Activated effector memory CD4-positive, alpha-beta T cell treated with anti-CD3 and anti-CD28 coated beads, Interleukin-2, amount 50 U/mL, for 16 hours (primary cell): ENCODE measurements around the gene DNAH9.

Source experiments
- DNase-seq: peaks from one replicate; pipeline ENCODE4 v3.0.0-alpha.2; 2020

Gene DNAH9, protein sequence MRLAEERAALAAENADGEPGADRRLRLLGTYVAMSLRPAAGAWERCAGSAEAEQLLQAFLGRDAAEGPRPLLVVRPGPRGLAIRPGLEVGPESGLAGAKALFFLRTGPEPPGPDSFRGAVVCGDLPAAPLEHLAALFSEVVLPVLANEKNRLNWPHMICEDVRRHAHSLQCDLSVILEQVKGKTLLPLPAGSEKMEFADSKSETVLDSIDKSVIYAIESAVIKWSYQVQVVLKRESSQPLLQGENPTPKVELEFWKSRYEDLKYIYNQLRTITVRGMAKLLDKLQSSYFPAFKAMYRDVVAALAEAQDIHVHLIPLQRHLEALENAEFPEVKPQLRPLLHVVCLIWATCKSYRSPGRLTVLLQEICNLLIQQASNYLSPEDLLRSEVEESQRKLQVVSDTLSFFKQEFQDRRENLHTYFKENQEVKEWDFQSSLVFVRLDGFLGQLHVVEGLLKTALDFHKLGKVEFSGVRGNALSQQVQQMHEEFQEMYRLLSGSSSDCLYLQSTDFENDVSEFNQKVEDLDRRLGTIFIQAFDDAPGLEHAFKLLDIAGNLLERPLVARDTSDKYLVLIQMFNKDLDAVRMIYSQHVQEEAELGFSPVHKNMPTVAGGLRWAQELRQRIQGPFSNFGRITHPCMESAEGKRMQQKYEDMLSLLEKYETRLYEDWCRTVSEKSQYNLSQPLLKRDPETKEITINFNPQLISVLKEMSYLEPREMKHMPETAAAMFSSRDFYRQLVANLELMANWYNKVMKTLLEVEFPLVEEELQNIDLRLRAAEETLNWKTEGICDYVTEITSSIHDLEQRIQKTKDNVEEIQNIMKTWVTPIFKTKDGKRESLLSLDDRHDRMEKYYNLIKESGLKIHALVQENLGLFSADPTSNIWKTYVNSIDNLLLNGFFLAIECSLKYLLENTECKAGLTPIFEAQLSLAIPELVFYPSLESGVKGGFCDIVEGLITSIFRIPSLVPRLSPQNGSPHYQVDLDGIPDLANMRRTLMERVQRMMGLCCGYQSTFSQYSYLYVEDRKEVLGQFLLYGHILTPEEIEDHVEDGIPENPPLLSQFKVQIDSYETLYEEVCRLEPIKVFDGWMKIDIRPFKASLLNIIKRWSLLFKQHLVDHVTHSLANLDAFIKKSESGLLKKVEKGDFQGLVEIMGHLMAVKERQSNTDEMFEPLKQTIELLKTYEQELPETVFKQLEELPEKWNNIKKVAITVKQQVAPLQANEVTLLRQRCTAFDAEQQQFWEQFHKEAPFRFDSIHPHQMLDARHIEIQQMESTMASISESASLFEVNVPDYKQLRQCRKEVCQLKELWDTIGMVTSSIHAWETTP (N-terminal part only)

DNA sequence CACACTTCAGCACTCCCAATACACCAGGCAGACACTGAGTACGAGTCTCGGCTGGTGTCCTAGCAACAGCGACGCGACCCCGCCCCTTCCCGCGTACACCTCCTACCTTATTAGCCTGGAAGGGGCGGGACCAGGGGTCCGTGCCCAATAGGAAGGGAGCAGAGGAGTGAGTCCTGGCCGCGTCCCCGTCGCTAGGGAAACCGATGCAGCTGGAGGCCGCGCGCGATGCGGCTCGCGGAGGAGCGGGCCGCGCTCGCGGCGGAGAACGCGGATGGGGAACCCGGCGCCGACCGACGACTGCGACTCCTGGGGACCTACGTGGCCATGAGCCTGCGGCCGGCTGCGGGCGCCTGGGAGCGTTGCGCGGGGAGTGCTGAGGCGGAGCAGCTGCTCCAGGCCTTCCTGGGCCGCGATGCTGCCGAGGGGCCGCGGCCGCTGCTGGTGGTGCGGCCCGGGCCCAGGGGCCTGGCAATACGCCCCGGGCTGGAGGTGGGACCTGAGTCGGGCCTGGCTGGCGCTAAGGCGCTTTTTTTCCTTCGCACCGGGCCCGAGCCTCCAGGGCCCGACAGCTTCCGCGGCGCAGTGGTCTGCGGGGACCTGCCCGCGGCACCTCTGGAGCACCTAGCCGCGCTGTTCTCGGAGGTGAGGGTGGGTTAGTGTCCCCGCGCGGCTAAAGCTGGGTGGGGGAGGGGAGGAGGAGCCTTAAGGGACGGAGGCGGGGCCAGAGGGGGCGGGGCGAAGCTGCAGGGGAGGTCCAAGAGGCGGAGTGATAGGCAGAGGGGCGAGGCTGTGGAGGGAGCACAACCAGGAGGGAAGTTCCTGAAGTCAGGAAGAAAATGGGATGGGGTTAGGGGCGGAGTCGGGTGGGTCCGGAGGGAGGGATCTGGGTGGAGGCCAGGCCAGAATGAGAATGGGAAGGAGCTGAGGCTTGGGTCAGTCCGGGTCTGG lies at the start of gene DNAH9:
DNAH9 (plus strand) TSS at position 197 of the 948 bp plus-strand sequence; CDS start at position 226, 29 bp downstream.
- DNase-seq = no peak

DNA sequence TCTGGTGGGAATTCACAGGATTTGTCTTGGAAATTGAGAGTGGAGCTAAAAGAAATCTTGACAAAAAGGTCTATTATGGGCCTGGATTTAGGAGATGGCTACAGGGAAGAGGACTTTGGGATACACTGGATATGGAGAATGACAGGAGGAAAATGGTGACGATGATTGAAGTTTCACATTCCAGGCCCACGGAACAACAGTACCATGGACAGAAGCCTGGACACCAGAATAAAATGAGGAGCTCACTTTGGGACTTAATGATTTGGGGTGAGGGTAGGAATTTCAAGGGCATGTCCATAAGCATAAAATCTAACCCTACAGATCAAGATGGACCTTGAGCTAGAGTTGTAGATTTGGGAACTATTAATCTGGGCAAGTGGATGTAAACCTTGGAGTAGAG lies 47.8 kb upstream of the DNAH9 start:
- DNase-seq = no peak

DNA sequence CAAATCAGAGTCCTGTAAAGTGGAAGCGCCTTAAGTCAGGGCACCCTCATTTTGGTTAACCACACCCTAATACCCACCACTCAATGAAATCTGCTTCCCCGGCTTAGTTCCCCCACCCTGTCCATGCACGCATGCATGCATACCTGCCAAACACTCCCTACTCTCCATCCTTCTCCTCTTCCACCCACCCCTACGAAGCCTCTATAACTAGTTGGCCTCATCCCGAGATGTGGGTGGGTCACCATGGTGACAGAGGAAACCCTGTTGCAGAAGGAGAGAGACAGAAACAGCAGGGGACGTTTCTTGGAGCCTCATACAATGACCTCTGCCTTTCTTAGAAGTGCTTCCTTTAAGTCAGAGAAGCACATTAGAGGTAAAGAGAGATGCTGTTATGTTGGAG lies 46.8 kb upstream of the DNAH9 start:
- DNase-seq = no peak

DNA sequence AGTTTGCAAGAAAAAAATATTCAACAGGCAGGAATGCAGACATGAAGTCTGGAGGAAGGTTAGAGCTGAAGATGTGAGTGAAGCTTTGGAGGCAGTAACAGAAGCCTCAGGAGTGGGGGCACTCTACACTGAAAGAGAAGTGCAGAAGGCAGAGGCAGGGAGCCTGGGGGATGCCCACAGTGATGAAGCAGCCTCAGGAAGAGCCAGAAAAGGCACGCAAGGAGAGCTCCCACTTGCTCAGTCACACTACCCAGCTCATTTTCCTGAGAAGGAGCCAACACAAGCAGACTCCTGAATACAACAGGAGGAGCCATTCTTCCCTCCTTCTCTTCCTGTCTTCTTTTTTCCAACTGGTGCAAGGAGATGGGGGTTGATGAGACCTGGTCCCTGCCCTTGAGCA lies 45.1 kb upstream of the DNAH9 start:
- no peak for DNase-seq

DNA sequence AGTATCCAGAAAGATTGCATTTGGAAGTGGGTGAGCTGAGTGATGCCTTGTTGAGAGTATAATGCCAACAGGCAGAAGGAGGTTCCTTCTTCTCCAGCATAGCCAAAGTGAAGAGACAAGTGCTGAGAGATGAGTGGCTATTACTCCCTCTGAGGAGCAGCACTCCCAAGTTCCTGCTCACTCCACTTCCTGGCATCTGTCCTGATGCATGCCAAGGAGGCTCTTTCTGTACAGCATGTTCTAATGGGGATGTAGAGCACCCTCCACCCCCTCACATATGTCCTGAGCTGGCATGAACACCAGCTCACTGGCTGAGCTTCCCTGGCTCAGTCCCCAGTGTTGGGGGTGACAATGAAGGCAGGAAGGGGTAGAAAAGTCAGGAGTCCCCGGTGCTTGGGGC lies 44.2 kb upstream of the DNAH9 start:
- no peak for DNase-seq

DNA sequence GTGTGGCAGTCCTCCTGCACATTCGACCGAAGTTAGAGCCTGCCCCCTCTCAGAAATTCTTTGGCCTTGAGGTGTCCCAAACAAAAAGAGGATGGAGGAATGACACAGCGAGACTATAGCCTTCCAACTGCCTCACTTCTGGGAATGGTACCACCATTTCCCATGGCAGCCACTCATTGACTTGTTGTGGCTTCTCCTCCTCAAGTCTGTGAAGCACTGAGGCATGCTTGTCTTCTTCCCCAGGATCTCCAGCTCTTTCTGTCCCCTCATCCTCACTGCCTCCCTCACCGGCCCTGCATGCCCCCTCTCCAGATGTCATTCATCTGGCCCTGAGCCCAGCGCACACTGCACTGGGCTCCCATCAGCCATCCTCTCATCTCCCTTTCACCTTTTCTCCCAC lies 43.7 kb upstream of the DNAH9 start:
- no peak for DNase-seq

DNA sequence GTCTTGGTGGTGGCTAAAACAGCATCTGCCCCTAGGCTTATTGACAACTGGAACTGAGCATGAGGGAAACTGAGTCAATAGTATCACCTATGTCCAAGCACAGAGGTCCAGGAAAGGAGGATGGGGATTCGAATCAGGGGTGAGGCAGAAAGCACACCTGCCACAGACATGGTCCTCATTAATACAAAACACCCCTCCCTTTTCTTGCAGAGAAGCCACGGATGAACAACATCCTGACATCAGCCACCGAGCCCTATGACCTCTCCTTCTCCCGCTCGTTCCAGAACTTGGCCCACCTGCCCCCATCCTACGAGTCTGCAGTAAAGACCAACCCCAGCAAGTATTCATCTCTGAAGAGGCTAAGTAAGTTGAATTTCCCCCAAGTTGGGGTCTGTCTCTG lies 42.7 kb upstream of the DNAH9 start:
- DNase-seq = no peak

DNA sequence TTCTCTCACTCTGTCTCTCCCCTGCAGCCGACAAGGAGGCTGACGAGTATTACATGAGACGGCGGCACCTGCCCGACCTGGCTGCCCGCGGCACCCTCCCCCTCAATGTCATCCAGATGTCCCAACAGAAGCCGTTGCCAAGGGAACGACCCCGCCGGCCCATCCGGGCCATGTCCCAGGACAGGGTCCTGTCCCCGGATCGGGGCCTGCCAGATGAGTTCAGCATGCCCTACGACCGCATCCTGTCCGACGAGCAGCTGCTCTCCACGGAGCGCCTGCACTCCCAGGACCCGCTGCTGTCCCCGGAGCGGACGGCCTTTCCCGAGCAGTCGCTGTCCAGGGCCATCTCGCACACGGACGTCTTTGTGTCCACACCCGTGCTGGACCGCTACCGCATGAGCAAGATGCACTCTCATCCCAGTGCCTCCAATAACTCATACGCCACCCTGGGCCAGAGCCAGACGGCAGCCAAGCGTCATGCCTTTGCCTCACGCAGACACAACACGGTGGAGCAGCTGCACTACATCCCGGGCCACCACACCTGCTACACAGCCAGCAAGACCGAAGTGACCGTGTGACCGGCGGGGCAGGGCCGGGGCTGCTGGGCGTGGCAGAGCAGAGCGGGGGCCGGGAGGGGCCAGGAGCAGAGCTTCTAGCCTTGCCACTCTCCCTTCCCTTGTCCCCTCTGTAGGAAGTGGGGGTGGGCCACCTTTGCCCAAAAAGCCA lies 40.4 kb upstream of the DNAH9 start:
- no peak for DNase-seq

DNA sequence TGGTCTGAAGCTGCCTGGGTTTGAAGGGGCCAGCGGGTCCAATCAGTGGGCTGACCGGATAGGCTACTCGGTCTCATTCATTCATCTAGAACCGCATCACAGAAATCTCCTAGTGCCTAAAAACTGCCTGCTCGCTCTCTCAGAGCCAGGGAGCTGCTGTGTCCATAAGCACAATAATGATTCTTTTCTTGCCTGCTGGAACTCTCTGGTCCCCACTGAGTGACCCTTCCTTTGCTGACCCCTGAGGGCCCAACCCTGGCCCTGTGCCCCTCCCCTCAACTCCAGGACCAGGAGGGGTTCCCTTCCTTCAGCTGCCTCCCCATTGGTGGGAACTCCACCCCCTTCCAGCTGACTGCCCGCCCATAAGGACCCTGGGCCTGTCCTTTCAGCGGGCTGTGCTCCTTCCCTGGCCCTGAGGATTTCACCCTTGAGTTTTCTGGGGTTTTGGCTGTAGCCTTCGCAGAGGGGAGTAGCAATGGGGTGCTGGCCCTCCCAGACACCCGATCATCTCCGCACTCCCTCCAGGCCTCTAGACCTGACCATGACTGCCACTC lies 39.5 kb upstream of the DNAH9 start:
- no peak for DNase-seq

DNA sequence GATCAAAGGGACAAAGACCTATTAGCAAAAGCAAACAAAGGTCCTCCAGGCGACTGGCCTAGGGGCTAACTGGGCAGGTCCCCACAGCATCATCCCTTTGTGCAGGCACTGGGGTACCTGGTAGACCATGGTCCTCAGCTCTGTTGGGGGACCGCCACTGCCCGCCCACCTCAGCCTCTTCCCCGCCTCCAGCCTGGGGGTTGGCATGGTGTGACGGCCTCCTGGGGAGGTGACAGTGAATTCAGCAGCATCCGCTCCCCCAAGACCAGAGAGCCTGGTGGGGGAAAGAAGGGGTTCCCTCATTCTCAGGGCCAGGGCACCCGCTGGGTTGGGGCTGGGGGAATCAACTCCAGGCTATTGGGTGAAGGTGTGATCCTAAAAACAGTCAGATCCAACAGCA lies 38.7 kb upstream of the DNAH9 start:
- no peak for DNase-seq

DNA sequence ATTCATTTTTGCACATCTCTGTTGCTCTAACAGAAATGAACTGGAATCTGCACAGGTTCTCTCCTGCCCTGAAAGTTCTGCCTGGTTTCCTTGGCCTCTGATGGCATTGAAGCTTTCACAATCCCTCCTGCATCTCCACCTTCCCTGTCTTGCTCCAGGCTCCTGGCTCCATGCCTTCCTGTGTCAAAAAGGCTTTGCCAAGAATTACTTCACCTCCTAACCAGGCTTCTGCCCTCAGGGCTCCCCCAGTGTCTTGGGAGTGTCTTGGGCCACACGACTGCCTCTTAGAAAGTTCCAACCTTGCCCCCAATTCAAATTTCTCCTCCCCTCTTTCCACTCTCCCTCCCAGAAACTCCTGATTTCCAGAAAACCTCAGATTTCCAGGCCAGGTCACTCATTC lies 37.0 kb upstream of the DNAH9 start:
- DNase-seq = no peak

DNA sequence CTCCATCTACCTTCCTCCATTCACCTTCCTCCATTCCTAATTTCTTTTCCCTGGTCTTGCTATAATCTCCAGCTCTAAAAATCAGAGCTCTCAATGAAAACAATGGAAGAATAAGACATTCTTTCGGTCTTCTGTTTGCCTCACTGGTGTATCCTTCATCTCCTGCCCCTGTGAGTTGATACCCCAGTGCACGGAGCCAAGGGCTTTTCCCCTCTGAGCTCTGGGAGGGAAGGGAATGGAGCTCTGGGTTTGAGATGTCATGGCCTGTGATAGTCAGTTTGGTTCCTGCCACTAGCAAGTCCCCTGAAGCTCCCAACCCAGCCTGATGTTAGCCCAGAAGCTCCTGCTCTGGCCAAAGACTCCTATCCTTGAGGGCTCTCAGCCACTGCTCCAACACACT lies 36.6 kb upstream of the DNAH9 start:
- no peak for DNase-seq

DNA sequence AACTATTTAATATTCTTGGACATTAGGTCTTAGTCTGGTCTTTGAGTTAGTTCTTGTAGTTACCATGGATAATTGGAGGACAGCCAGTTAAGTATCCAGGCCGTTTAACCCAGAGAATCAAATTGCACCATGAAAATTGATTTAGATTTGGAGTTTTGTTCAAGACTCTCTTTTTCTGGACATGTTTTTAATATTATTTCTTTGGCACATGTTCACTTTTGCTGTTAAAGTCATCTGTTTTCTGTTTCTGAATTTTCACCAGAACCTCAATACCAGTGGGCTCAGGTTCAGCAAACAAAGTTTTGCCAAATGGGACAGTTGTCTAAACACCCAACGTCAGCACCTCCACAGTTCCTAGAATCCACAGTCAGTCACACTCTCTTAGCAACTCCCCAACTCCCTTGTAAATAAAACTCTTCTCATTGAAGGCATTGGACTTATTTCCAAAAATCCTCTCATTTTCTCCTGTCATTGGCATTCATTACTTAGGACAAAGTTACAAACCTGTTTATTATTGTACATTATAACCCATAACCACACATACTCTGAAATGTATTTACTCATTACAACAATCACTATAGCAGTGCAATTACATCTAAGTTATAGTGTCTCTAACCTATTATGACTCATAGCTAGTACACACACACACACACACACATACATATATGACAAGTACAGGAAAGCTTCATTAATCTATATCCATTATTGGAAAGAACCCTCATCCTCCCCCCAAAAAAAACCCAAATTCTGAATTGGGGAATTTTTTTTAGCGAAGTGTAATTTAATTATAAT lies 33.5 kb upstream of the DNAH9 start:
- no peak for DNase-seq

DNA sequence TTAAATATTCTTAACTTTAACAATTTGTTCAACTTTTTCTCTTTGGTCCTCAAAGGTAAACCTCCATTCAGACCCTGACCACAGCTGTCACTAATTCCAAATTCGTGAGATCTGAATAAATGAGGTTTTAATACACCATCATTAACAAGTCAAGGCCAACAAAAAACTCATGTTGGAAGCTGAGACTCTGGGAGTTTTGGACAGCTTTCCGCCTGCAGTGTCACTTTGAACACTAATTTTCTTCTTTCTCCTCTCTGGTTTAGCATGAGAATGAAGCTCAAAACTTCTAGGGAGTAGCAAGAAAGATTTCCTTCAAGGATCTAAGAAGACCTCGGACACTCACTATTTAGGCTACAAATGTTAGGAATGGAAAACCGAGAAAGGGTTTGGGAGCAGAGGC lies 32.7 kb upstream of the DNAH9 start:
- DNase-seq = no peak

DNA sequence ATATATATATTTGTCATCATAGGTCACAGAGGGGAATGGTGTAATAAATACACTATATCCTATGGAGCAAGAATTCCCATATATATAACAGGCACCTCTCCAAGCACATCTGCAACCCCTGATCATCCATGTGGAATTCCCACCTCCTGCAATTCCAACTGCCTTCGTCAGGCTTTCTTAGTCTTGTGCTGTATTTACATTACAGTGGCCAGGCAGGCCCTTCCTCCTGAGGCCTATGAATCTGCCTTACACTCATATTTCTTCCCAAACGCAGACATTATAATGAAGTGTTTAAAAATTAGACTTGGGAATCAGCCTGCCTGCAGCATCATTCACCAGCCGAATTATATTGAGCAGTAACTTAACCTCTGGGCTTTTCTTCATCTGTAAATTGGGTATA lies 19.3 kb upstream of the DNAH9 start:
- DNase-seq = no peak

DNA sequence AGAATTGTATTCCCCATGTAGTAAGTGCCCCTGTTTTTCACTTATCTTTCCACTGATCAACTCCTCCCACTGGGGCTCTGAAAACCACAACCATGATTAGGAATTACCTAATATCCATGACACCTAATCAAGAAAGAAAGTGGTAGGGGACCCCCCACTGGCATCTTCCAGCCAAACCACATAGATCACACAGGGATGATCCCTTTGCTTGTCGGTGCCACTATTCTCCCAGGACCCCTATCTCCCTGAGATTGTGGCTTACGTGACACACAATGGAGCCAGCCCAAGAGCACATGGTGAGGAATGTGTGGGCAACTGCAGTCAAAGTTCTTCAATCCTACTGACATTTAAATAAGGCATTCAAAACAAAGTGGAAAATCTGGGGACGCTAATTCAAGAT lies 17.6 kb upstream of the DNAH9 start:
- DNase-seq = no peak

DNA sequence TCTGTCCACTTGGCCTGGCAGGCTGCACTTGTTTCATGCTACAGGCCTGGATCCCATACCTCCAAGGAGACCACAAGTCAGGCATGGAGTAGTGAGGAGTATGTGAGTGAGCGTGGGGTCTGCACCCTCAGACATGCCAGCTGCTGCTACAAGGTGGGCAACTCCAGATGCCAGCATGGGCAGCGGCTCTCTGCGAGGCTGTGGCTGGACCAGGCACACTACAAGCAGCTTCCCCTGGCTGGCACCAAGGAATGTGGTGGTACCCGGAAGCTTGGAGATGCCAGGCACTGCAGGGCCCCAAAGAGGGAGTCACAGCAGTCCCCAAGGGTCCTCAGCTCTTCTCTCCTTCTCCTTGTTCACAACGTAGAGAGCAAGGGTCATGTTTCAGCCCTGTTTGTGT lies 16.1 kb upstream of the DNAH9 start:
- DNase-seq = no peak

DNA sequence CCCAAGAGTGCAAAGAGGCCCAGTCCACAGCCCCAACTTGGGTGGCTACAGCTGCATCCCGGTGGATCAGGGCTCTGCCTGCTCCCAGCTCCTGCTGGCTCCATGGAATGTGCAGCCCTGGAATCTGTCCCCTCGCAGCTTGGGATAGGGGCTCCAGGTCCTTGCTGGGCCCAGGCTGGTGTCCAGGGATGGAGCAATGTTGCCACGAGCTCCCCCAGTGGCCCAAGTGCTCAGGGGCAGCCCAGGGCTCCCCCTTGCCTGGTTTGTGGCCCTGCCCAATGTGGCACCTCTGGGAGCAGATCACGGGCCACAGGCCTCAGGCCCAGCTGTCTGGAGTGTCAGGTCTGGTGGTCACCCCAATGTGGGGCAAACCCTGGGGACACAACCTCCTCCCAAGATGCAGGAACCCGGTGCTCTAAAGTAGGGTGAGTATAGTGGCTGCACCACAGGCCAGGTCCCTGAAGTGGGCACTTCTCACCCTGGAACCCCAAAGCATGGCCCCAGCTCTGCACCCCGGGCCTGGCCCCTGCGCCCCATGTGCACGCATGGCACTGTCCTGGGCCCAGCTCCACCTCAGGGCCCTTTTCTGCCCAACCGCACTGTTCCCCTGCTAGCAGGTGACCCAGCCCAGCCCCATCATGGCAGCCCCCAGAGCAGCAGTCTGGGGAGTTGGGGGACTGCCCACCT lies 14.8 kb upstream of the DNAH9 start:
- no peak for DNase-seq

DNA sequence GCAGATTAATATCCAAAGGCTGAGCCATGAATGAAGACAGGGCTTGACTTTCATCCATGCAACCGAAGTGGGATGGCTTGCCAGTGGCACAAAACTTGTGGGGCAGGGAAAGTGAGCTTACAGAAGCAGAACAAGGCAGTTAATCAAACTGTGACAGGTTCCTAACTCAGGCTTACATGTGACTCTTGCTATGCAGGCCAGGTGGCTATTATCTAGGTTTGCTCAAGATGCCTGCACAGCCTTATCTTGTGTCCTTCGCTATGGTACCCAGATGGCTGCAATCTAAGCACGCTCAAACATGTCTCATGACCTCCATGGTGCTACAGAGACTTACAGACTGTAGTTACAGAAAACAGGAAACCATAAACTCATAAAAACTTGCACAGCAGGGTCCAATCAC lies 8.6 kb upstream of the DNAH9 start:
- no peak for DNase-seq

DNA sequence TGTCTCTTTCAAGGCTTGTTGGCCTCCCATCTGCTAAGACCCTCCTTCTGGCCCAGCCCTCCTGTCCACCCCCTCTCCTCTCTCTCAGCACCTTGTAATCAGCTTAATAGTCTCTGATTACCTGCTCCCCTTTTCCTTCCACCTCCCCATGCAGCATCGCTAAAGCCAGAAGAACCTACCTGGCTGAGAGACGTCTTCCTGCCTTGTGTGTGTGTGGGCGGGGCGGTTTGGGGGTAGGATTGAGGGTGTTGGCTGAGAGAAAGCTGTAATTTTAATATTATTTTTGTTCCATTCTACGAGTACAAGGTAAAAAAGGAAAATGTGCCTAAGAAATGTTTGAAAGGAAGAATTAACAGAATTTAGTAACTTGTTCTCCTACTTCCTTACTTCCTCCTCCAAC lies 3.4 kb downstream of the DNAH9 start:
- DNase-seq = no peak
